HG03432 (cell line): ENCODE results near the gene CFAP46.
"Not testable (repeated sequence)": the region's sequence is repeated elsewhere in the genome, so short reads cannot be mapped to it uniquely, and the experiment has no call there.

Experiments used
- ATAC-seq: cut with Tn5 transposase; IDR thresholded peaks from one replicate; pipeline ENCODE4 v1.9.1; 2021; ENCODE audit warnings: mild to moderate bottlenecking, moderate library complexity; ENCODE audit not compliant: unreplicated experiment

Gene CFAP46

DNA sequence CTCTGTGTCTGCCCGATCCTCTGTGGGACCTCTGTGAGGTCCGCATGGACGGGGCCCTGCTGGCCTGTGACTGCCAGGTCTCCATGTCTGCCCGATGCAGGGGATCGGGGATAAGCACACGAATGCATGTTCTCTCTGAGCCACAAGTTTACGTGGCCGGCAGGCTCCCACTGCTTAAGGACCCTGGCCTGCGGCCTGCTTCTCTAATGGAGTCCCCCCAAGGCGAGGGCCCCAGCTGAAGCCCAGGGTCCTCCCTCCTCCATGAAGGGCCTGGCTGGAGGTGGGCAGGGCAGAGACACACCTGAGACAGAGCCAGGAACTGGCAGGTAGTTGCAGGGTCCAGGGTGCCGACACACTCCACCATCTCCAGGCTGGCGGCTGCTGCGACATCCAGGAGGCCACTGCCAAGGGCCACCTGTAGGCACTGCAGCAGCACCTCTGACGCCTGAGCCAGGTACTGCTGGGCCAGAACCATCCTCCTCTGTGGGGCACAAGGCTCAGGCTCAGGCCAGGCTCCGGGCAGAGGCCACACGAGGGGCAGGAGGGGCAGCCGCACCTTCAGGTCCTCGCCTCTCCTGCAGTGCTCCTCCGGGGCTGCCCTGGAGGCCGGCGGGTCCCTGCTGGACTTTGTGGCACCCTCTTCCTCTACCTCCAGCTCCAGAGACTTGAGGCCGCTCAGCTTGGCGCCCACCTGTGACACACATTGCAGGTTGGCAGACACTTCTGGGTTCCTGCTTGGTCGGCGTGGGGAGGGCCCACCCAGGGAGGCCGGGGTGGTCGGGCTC is 95.5 kb downstream of the CFAP46 start:
- ATAC-seq = no peak

DNA sequence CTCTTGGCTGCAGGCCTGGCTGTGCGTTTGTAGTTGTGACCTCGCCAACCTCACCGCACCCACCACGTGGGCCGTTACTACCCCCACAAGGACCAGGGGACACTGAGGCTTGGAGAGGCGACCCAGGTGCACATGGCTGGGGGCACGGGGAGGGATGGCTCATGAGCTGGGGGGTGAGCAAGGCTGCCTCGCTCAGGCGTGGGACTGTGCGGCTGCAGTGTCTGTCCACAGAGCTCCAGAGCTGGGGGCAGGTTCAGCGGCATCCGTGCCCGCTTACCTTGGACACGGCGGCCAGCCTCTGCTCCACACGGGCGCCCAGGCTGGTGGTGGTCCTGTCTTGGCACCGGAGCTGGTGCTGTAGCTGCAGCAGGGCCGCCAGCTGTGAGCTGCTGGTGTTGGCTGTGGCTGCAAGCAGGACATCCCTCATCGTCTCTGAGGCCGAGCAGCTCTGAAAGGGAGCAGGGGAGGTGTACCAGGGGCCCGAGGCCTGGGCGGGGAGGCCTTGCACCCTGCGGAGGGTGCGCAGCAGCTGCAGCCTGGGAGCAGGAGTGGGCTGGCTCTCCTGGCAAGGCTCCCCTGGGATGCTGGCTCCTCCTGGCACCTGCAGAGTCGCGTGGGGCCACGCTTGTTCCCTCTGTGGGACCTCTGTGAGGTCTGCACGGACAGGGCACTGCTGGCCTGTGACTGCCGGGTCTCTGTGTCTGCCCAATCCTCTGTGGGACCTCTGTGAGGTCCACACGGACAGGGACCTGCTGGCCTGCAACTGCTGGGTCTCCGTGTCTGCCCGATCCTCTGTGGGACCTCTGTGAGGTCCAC is 96.4 kb downstream of the CFAP46 start:
- no peak for ATAC-seq

DNA sequence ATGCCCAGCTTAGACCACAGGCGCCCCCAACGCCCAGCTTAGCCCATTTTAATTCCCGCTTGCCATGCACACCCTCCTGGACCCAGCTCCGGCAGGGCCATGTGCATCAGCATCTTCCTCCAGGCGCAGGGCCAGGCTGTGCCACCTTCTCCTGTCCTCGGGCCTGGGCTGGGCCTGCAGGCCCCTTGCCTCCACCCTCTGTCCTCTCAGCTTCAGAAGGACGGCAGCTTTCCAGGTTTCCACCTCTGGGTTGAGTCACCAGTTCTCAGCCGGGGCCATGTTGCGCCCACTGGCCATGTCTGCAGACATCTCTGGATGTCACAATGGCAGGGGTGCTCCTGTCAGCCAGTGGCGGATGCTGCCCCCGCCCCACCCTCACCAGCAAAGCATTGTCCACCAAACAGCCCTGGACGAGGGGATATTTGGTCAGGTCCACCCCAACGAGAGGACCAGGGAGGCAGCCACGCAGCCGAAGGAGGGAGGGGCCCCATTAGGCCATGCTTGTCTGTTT is 97.3 kb downstream of the CFAP46 start:
- ATAC-seq = no peak

DNA sequence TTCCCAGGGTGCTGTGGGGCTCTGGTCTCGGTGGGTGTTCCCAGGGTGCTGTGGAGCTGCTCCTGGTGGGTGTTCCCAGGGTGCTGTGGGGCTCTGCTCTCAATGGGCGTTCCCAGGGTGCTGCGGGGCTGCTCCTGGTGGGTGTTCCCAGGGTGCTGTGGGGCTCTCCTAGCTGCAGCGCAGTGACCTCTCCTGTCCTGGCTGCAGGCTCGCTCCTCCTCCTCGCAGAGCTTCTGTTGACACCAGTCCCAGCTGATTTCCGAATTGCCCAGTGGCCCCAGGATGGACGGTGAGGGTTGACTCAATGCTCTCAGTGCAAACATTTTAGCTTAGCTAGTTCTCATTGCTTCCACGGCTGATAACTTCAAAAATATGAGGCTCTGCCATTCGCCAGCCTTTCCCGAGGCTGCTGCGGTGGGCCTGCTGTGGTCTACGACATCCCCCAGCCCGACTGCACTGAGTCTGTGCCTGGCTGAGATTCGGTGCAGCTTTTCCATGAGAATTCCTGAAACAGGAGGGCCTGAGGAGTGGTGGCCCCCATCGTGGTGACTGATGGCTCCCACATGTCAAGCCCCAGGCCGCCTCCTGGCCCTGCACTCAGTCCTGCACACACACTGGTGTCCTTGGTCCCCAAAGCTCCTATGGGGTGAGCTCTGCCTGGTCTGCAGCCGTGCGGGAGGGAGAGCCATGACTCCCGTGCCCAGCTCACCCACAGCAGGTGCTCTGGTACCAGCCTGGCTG is 98.1 kb downstream of the CFAP46 start:
- ATAC-seq = no peak

DNA sequence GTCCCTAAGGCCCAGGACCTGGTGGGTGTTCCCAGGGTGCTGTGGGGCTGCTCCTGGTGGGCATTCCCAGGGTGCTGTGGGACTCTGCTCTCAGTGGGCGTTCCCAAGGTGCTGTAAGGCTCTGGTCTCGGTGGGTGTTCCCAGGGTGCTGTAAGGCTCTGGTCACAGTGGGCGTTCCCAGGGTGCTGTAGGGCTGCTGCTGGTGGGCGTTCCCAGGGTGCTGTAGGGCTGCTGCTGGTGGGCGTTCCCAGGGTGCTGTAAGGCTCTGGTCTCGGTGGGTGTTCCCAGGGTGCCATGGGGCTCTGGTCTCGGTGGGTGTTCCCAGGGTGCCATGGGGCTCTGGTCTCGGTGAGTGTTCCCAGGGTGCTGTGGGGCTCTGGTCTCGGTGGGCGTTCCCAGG is 99.1 kb downstream of the CFAP46 start:
- not testable (repeated sequence) for ATAC-seq

DNA sequence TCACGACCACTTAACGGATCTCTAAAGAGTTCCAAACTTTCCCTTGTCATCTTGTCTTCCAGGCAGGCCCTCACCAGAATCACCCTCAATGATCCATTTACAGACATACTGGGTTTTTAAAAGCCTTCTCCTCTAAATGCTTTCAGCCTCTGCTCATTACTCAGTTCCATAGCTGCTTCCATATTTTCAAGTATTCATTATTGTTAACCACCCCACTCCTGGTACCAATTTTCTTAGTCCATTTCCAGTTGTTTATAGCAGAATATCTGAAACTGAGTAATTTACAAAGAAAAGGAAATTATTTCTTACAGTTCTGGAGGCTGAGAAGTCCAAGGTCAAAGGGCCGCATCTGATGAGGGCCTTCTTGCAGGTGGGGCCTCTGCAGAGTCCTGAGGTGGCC is 100.0 kb downstream of the CFAP46 start:
- no peak for ATAC-seq

DNA sequence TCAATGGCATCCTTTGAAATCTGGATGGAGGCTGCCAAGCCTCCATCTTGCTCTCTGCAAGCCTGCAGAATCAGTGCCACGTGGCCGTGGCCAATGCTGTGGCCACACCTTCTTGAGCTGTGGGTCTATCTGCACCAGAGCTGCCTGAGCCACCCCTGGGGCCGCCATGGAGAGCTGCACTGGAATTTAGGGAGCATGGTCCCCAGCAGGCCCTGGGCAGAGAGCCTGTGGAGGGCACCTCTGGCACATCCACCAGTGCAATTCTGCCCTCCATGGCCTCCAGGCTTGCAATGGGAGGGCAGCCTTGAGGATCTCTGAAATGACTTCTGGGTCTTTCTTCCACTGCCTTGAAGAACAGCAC is 100.8 kb downstream of the CFAP46 start:
- no peak for ATAC-seq

DNA sequence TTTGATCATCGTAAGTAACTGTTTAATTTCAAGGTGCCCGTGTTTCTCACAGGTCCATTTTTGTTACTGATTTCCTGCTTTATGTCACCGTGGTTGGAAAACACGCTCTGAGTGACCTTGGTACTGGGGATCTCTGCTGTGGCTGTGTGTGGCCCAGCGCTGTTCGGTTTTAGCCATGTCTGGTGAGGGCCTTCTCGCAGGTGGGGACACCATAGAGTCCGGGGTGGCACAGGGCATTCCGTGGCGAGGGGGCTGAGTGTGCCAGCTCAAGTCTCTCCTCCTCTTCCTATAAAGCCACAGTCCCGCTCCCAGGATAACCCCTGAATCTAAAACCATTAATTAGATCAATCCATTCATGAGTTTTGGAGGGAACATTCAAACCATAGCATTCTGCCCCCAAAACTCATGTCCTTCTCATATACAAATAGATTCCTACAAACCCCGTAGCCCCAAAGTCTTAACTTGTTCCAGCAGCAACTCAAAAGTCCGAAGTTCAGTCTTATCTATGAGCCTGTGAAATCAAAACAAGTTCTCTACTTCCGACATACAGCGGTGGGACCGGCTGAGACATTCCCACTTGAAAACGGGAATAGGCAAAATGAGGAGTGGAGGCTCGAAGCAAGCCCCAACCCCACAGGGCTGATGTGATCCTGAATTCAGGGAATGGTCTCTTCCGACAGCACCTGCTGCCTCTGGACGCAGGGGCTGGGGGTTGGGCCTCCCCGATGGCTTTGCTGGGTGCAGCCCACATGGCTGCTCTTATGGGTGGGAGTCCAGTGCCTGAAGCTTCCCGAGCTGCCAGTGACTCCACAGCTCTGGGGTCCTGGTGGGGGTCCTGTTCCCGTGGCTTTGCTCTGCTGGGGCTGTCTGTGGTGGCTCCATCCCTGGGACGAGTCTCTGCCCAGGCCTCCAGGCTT is 101.4 kb downstream of the CFAP46 start:
- no peak for ATAC-seq

DNA sequence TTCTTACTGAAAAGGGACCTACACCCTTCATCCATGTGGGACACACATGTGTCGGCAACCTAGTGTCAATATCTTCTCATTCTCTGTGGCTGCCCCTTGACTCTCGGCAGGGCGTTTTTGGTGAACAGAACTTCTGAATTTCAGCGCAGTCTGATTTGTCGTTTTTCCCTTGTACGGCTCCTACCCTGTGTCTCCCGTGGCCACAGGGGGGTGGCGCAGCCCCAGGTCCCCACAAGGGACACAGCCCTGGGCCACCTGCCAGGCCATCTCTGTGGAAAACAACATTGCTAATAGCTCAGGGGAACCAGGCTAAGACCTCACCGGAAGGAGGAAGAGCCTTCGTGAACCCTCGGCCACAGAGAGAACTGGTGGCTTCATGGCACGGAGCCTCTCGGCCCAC is 103.3 kb downstream of the CFAP46 start:
- ATAC-seq = no peak

DNA sequence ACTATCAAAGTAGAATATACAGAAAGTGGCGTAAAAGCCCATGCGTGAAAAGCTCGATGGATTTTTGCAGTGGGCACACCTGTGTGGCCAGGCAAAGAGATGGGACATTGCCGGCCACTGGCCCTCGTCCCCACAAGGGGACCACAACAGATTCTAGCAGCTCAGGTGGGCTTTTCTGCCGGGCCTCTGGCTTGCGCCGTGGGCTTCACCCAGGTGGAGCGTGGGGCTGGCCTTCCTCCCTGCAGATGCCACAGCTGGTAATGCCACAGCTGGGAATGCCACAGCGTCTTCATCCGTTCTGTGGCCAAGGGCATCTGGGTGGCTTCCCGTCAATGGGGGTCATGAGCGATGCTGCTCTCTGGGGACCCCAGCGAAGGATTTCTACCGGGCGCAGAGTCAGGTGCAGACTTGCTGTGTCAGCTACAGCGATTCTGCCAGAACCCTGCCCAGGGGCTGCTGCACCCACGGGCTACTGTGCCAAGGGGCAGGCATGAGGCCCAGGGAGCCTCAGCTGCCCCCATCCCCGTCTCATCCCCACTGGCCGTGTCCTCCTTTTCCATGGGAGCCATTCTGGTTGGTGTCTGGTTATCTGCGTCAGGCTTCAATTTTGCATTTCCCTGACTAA is 103.9 kb downstream of the CFAP46 start:
- ATAC-seq = no peak

DNA sequence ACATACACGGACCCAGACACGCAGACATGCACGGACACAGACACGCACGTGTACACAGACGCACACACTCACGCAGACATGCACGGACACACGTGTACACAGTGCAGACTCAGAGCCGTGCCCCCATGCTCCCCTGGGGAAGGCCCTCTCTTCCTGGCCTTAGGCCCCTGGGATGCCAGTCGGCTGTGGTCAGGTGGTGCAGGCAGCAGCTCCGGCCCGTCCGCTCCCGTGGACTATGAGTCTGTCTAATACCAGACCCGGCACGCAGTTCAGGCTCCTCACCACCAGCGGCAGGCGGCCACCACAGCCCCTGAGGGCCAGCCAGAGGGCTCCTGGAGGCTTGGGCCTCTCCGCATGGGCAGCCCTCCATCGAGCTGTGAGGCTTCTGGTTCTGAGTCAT is 104.5 kb downstream of the CFAP46 start:
- ATAC-seq = no peak

DNA sequence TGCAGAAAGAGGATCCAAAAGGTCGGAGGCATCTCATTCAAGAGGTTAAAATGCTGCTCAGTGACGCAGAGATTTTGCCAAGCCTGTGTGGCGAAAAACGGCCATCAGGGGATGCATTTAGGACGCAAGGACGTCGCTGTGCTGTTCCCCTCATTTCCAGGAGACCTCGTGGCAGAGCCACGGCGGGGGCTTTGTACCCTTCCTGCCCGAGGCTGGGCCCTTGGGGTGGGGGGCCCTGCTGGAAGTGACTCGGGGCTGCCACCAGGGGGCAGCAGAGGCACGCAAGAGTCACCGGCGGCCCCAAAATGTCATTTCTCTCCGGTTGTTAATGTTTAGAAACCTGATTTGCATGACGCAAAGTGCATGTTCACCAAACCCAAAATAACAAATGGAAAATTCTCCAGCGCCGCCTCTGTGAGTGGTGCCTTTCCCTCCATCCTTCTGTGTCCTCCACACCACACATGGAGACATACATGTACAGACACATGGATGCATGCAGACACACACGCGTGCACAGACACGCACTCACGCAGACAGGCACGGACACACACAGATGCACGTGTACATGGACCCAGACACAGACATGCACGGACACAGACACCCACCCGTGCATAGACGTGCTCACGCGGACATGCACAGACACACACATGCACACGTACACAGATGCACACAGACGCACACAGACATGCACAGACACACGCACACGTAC is 105.4 kb downstream of the CFAP46 start:
- ATAC-seq = no peak

DNA sequence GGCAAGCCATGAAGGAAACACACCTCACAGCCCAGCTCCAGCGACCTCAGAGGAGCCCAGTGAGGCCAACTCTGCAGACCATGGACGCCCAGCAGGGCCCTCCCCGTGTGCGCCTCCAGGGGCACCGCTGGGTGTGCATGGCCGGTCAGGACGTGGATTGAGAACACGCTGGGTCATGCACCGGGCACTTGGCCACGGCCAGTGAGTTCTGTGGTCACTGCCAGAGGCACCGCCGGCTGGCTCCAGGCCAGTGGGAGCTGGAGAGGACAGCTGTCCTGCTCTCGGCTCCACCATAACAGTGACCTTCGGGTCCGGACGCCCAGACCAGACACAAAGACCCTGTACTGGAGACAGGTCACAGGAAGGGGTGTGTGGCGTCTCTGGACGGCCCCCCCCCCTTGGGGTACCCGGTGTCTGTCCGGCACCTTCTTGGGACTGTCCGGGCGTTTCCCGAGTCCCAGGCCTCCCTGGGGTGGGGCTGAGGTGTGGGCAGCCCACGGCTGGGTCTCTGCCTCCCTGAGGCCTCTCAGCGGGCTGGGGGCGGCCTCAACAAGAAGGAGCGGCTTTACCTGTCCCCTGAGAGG is 106.0 kb downstream of the CFAP46 start:
- ATAC-seq = no peak

DNA sequence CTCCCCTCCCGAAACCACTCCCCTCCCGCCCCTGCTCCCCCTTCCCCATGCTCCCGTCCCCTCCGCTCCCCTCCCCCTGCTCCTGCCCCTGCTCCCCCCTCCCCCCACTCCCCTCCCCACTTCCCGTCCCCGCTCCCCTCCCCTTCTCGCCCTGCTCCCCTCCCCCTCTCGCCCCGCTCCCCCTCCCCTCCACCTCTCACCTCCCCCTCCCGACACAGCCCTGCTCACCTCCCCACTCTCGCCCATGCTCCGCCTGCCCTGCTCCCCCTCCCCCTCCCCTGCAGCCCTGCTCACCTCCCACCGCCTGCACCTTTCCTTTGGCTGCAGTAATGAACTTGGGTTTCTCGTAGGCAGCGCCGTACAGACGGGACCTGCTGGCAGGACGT is 106.5 kb downstream of the CFAP46 start:
- no peak for ATAC-seq

DNA sequence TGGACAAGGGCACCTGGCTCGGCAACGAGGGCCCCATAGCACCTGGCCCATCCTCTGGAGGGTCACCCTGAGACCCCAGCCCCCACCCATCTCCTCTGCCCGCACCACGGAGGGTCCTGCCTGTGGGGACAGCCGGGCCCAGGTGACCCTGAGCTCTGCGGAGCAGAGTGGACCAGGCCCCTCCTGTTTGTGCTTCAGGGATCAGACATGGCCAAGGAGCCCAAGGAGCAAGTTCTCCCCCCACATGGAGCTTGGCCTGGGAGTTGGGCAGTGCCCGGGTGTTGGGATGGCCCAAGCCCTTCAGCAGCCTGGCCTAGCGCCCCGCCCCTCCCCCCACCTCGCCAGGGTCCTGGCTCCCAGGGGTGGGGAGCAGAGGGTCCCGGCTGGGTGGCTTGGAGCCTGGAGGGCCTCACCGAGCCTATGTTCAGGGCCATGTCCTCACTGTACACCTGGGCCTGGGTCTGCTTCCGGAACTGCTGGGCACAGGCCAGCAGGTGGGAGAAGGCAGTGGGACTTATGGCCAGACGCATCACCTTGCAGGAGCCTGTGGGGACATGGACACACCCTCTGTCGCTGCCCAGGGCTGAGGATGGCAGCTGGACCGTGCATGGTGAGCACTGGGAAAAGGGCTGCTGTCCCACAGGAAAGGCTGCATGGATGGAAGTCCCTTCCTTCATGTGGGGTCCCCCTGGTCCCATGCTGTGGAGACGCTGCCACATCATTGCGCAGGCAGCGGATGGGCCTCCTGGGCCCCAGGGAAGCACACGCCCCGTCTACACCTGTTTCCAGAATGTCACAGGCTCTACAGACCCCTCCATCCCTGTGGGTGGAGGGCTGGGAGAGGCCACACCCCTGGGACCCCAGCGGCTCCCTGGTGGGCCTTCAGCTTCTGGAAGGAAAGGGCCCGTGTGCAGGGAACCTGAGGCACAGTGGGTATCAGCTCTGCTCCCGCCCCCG is 107.2 kb downstream of the CFAP46 start:
- ATAC-seq = no peak

DNA sequence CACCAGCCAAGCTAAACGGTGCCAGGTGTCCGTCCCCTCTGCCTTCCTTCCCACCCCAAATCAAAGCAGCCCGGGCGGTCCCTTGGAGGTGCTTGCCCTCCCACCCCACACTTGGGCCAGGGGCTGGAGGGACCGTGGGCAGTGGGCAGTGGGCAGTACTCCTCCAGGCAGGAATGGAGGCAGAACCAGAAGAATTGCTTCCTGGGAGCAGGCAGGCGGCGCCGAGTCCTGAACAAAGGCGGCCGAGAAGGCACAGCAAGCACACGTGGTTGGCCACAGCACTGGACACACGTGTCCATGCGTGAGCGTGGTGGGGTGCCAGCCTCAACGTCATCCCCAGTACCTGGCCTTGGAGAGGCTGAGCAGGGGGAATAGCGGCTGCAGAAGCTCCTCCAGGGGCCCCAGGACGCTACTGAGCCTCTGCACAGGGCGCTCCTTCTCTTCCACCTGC is 108.0 kb downstream of the CFAP46 start:
- no peak for ATAC-seq

DNA sequence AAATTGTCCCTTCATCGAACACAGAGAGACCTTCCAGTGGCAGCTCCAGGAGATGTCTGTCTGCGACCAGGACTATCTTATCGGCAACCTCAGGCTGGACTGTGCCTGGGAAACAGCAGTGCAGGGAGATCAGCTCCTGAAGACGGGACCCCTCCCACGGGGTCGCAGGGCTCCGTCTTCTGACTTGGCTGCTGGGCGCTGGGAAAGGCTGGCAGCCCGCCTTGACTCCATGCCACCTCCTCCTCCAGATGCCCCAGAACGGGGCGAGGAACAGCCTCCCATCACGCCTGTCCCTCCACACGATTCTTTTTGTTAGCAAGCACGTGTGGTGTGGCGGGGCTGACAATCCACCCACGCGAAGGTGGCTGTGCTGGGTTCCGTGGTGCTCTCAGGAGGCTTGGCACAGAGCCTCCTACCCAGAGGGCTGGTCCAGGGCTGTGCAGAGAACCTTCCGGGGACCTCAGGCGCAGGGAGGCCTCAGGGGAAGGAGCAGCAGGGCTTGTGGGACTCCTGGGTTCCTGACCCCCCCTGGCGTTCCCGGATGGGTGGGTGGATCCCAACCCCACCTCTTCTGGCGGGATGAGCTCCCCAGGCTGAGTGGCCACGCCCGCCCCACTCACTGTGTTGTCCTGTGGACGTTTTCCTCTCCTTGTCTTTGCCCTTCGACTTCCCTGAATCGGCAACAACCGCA is 108.8 kb downstream of the CFAP46 start:
- ATAC-seq = no peak
